Stimulated activated CD4-positive, alpha-beta T cell treated with anti-CD3 and anti-CD28 coated beads, Interleukin-2, amount 100 ng/mL, for 48 hours (primary cell): Measurements from ENCODE around the gene GPR27.

Source experiments
- DNase-seq, 2 donors: peaks; one replicate each; pipeline ENCODE4 v3.0.0-alpha.2; 2020

GPR27 gene

GRCh38 chr3:71786551-71786950, 32.9 kb downstream of the GPR27 start:
- DNase-seq, result no peak

GRCh38 chr3:71787851-71788405, 34.3 kb downstream of the GPR27 start:
- no peak for DNase-seq

GRCh38 chr3:71789922-71790321, 36.3 kb downstream of the GPR27 start:
- DNase-seq, result no peak

- DNase-seq, result no peak
These were observed 38.0 kb downstream of the GPR27 start for GRCh38 chr3:71791634-71792033.

GRCh38 chr3:71796290-71796689, 42.6 kb downstream of the GPR27 start:
- no peak for DNase-seq

- no peak for DNase-seq
These were observed 43.8 kb downstream of the GPR27 start for GRCh38 chr3:71797455-71797854.

GRCh38 chr3:71800023-71800422, 46.4 kb downstream of the GPR27 start:
- DNase-seq, result no peak

GRCh38 chr3:71801986-71802385, 48.3 kb downstream of the GPR27 start:
- no peak for DNase-seq

- DNase-seq, result no peak
These were observed 49.6 kb downstream of the GPR27 start for GRCh38 chr3:71803248-71803647.

GRCh38 chr3:71805199-71805598, 51.5 kb downstream of the GPR27 start:
- no peak for DNase-seq

GRCh38 chr3:71805691-71806090, 52.0 kb downstream of the GPR27 start:
- no peak for DNase-seq
